NCI-H2196 treated with DMSO at 0.1 percent for 48 hours (cell line): ENCODE measurements around the gene PARP3.

Source experiments
- DNase-seq: peaks from one replicate; lab custom pipeline; 2025; ENCODE audit not compliant: unreplicated experiment; lab: John Stamatoyannopoulos, UW

Gene PARP3

DNA sequence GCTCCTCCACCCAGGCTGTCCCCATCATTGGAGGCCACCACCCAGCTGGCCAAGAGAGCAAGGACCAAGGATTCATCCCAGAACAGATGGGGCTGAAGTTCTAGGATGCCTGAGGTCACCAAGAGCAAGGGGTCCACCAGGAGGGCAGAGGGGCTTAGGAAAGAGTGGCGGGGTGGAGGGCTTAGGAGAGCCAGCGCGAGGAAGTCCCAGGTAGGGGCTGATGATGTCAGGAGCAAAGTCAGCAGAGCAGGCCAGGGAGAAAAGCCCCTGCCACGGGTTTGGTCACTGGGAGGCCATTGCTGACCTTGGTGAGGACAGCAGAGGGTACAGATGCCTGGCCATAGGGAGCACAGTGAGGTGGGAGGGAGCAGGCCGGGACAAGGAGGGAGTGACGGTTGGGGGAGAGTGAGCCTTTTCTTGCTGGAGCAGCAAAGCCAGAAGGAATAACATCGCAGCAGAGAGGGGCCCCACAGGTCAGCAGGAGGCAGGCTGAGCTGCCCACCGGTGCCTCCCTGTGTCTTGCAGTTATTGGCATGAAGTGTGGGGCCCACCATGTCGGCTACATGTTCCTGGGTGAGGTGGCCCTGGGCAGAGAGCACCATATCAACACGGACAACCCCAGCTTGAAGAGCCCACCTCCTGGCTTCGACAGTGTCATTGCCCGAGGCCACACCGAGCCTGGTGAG is 5.2 kb downstream of the PARP3 start:
- no peak for DNase-seq

DNA sequence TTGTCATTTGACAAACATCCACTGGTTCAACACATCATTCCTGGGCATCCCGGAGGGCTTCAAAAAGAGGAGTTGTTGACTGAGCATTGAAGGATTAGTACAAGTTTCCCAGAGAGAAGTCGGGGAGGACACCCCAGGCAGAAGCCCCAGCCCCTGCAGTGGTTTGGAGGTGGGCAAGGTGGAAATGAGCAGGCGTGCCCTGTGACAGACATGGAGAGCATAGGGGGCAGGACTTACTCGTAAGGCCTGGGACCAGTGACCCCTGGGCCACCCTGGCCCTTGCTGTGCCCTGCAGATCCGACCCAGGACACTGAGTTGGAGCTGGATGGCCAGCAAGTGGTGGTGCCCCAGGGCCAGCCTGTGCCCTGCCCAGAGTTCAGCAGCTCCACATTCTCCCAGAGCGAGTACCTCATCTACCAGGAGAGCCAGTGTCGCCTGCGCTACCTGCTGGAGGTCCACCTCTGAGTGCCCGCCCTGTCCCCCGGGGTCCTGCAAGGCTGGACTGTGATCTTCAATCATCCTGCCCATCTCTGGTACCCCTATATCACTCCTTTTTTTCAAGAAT is 5.9 kb downstream of the PARP3 start:
- no peak for DNase-seq

DNA sequence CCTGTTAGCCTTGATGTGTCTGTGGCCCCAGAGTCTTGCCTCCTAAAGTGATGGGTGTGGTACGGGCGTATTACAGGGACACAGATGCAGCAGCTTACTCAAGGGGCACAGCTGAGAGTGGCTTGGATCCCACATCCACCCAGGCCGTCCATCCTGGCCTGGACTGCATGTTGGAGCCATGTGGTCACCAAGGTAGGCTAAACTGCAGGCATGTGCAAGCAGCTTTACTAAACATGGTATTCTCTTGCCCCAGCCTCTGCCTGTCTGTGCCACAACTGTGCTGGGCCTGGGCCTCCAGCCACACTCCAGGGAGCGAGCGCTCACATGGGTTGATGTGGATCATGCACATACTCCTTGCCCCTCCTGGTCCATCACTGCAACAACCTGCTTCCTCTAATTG is 7.0 kb downstream of the PARP3 start:
- no peak for DNase-seq

DNA sequence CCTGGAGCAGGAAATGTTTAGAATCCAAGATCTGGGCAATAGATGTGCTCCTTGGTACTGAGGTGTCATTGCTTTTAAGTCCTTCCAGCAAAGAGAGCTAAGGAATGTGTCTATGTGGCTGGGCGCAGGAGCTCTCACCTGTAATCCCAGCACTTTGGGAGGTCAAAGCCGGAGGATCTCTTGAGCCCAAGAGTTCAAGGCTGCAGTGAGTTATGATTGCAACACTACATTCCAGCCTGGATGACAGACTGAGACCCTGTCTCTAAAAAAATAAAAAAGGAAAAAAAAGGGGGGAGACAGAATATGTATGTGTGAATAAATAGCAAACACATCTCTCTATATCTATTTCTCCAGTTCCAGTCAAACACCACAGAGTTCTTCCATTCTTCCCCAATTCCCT is 8.7 kb downstream of the PARP3 start:
- DNase-seq: no peak

DNA sequence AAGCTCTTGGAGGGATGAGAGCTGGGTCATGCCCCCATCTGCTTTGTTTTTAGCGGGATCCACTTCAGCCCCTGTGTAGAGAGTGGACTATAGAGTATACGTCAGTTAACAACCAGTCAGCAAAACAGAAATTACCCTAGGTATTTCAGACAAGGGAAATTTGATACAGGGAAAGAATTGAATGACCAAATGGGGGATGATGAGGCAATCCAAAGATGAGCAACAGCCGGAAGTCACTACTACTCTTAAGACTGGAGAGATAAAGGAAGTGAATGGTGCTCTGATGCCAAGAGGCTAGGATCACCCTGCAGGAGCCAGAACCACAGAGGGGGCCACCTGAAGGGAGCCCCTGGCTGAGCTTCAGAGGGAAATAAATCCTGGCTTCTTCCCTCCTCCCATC is 11.3 kb downstream of the PARP3 start:
- no peak for DNase-seq

DNA sequence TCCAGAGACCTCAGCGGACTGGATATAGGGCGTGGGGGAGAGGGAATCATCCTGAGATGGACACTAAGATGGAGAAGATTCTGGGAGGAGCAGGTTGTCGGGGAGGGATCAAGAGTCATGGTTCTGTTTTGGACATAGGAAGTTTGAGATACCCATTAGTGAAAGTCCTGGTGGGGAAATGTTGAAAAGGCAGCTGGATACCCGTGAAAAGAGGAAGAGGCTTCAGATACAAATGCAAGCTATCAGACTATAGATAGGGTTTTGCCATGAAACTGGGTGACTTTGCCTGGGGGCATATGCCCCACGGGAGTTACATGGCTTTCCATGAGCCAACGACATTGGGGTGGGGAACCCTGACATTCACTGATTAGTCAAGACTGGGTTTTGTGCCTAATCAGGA is 11.9 kb downstream of the PARP3 start:
- DNase-seq: no peak

DNA sequence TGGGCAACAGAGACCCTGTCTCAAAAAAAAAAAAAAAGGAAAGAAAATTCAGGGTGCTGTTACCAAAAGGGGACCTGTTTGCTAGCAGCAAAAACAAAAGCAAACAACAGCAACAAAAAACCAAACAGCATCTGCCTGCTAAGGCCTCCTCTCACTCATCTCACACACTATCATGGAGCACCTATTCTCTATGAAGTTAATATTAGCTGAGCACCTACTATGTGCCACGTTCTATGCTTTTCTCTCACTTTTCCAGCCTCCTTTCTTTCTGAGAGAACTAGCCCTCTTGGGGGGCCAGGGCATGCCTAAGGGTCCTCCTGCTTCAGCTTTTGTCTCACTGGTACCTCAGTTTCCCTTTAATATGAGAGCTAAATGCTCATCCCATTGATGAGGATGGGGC is 12.6 kb downstream of the PARP3 start:
- no peak for DNase-seq

DNA sequence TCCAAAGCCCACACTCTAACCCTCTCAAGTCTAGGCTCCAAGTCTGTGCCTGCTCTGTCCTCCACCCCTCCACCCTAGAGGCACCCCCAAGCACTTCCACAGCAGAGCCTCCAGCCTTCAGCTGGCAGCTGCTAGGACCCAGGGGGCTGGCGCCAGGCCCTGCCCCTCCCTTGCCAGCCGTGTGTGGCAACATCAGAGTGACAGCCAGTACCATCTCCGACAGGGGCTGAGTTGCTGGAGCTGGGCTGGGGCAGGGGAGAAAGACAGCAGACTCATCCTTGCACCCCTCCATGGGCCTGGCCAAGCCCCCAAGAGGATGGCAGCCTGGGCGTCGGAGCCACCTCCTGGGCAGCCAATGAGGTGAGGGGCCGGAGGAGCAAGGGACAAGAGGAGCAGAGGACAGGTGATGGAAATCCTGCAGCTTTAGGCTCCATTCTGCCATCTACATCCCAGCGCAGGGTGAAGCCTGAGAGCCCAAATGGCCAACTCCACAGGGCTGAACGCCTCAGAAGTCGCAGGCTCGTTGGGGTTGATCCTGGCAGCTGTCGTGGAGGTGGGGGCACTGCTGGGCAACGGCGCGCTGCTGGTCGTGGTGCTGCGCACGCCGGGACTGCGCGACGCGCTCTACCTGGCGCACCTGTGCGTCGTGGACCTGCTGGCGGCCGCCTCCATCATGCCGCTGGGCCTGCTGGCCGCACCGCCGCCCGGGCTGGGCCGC is 13.2 kb downstream of the PARP3 start, which contains the start of gene GPR62:
Gene GPR62 (plus strand): TSS at position 207 of the 718 bp plus-strand sequence. CDS start 272 bp downstream, at position 479.
- DNase-seq: no peak

DNA sequence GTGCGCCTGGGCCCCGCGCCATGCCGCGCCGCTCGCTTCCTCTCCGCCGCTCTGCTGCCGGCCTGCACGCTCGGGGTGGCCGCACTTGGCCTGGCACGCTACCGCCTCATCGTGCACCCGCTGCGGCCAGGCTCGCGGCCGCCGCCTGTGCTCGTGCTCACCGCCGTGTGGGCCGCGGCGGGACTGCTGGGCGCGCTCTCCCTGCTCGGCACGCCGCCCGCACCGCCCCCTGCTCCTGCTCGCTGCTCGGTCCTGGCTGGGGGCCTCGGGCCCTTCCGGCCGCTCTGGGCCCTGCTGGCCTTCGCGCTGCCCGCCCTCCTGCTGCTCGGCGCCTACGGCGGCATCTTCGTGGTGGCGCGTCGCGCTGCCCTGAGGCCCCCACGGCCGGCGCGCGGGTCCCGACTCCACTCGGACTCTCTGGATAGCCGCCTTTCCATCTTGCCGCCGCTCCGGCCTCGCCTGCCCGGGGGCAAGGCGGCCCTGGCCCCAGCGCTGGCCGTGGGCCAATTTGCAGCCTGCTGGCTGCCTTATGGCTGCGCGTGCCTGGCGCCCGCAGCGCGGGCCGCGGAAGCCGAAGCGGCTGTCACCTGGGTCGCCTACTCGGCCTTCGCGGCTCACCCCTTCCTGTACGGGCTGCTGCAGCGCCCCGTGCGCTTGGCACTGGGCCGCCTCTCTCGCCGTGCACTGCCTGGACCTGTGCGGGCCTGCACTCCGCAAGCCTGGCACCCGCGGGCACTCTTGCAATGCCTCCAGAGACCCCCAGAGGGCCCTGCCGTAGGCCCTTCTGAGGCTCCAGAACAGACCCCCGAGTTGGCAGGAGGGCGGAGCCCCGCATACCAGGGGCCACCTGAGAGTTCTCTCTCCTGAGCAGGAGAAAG is 14.0 kb downstream of the PARP3 start:
- DNase-seq: no peak

DNA sequence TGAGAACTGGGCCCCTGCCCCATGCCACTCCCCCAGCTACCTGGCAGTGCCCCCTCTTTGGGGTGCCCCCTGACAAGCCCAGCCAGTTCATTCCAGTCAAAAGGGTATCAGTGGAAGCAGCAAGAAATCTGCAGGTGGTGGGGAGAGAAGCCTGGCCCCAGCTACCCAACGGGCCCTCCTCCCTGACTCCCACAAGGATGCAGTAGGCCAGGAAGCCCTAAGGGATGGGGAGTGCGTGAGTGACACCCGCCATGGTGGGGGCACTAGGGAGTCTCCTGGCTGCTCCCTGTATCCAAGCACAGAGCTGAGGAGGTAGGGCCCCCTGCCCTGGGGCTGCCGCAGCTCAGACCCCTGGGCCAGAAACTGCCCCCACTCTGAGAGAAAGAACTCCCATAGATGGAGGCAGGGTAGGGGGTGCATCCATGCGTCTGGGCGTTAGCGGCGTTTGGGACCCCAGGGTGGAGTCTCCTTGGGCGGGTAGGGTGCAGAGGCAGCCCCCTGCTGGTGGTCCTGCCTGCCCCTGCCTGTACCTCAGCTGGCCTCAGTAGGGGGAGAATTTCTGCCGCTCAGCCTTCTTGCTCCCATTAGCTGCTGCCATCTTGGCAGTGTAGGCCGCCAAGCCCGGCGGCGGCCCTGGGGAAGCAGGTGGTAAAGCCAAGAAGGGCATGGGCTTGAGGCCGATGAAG is 15.5 kb downstream of the PARP3 start:
- no peak for DNase-seq

DNA sequence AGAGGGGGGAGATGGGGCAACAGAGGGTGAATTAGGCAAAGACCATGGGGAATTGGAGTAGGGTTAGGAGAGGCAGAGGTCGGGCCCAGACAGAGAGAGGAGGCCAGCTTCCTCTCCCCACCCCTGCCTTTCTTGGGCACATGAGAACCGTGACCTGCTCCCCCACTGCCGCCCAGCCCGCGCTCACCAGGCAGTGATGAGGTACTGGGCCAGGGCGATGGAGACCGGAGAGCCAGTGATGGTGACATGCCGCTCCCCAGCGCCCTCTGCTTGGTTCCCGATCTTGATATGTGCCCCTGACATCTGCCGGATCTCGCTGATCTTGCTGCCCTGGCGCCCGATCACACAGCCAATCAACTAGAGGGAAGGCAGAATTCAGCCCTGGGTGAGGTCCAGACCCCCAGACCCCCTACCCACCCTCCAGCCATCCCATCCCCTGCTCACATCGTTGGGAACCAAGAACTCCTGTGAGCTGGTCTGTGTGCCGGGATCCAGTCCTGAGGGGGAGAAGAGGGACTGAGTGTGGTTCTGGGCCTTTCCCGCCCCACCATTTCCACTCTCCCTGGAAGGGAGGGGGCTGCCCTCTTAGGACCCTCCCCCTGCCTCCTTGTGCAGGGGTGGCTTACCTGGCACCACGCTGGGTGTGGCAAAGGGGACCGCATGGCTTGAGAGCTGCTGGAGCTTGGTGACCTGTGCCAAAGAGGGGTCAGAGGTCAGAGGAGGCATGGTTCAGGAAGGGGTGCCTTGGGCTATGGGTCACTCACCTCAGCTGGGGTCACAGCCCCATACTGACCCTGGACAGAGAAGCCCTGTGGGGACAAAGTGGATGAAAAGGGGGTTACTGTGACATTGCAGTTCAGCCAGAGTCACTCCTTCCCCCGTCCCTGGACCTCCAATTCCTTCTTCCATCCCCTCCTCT is 16.7 kb downstream of the PARP3 start:
- no peak for DNase-seq

DNA sequence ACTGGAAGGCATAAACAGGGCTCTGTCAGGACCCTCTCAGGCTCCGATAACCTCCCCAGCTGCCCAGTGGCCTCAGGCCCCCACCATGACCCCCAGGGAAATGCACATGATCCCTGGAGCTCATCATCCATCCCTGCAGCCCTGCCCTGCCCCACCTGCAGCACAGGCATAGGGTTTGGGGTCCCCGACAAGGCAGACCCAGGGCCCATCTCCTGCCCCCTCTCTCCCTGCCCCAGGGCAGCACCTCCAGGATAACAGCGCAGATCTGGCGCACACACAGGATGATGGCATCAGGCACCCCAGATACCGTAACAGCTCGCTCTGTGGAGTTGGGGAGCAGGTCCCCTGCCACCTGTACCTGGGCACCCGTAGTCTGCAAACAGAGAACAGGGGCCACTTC is 17.5 kb downstream of the PARP3 start:
- no peak for DNase-seq

DNA sequence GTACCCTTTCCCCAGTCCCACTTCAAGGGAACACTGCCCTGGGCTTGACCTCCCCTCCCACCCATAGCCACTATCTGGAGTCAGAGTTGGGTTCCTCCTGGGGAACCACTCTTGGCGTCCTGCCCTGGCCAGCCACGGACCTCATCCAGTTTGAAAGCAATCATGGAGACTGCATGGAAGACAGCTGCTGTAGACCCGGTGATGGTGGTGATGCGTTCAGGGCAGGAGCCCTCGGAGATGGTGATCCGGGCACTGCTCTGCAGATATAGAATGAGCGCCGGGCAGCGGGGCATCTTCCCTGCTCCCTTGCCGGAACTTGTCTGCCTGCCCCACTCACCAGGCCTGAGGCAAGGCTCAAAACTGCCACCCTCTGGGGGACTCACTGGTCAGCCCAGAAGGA is 18.2 kb downstream of the PARP3 start:
- DNase-seq: no peak

DNA sequence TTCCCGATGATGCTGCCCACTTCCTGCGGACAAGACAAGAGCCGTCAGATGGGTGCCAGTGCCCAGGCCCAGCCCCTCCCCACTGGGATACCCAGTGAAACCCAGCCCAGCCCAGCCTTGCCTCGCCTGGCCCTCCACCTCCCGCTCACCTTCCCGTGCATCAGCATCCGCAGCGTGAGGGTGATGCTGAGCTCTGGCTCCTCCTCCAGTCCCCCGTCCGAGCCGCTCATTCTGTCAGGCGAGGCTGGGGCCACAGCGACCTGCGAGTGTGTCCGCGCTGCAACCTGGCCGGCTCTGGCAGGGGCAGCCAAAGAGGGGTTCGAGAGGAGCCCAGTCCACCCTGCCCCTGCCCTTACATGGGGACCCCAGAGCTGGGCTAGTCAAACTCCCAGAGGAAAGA is 18.8 kb downstream of the PARP3 start:
- DNase-seq: no peak

DNA sequence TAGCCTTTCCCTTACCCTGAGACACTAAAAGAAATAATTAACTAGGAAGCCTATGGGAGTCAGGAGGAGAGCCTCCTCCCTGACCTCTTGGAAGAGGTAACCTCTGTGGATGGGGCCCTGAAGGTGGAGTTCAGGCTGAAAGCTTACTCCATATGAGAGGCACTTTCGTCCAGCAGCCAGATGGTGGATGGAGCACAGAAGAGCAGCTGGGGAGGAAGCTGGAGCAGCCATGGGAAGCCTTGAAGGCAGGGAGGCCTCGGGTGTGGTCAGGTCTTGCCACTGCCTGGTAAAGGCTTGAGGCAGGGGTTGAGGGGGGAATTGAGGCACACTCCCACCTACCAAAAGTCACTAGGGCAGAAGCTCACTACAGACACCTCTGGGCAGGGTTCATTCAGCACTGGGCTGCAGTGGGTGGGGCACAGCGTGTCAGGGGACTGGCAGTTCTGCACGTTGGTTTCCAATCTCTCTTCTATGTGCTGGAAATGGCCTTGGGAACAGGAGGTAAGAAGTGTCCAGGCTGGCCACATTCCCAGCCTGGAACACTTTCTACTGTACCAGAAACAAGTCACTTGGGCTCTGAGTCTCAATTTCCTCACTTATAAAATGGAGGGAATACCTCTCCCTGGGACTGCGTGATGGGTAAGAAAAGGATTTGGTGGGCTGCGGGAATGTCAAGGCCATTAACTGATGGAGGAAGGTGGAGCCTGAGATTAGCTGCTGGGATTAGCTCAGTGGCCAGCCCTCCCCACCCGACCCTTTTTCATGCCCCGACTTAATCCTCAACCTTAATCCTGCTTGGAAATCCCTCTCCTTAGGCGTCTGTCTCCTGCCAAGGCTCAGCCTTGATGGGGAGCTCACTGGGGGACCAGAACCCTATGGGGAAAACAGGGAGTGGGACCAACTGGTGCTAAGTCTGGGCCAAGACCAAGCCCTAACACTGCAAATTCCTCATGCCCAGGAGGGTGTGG is 19.7 kb downstream of the PARP3 start:
- DNase-seq: no peak

DNA sequence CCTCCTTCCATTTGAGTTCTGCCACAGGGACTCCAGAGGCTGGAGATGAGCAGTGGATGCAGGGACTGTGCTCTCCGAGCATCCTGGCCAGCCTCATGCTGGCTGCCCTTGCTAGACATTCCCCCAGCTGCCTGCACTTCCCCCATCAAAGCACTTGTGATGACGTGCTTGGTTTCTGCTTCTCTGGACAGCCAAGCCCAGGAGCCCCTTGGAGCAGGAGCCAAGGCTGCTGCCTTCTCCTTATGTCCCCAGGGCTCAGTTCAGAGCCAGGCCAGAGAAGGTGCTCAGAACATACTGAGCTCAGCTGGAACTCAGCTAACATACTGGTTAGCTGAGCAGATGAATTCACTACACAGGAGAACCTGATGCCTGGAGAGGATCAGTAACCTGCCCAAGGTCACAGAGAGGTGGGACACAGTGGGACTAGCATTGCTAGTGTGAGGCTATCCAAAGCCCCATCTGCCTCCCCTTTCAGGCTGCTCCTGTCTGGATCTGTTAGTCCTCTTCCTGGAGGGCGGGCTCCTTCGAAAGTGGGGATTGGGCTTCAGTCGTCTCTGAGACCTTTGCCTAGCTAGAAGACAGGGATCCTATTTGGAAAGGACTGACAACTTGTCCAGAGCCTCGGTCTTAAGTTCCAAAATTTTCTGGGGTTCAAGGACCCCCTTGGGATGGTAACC is 20.8 kb downstream of the PARP3 start:
- no peak for DNase-seq

DNA sequence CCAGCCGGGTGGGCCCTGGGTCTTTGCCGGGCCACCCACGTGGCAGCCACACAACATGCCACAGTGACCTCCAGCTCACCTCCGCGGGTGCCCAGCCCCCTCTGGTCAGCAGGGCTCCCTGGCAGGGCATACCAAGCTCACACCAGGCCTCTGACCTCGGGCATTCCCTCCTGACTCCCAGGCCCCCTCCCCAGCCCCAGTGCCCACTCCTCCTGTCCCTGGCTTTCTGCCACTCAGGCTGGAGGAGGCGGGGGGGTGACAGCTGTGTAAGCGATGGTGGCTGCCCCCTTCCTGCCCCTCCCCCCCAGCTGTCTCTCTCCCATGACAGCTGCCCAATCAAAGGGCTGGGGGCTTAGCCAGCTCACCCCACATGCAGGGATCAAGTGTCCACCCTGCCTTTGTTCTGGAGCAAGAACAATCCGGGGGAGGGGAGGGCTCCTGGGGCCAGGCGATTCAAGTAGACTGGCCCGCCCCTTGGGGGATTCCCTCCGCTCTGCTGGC is 21.8 kb downstream of the PARP3 start:
- DNase-seq: no peak

DNA sequence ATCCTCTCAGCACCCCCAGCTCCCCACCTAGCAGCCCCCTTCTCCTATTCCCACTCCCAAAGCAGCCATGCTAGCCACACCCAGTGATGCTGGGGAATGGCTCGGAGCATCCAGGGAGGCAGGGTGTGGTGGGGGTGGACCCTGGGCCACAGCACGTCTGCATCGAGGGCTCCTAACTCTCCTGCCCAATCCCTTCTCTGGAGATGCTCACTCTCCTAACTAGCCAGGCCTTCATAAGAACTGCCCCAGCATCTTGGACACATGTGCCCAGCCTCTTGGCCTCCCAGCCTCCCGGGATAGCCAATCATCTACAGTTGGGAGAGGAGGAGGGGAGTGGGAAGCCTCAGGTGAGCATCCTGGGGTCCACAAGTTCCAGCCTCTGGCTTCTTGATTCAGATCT is 22.4 kb downstream of the PARP3 start:
- no peak for DNase-seq
